Liver (tissue), 3 donors: ENCODE results near the gene DNM3.

Experiments used
- HNF4A ChIP-seq, 2 donors: conservative IDR thresholded peaks; 2 replicates each; pipeline ENCODE4 v1.6.1; 2016; ENCODE audit warnings: antibody characterized with exemption in 2 of 2, mild to moderate bottlenecking in 2 of 2
- TF ChIP-seq, protein P1 (sequence below): fragments of 150-350 bp; IDR thresholded peaks from 2 replicates; pipeline ENCODE4 v1.5.1; 2017; ENCODE audit warnings: improper control_type of control experiment, low read depth, low read length; ENCODE audit not compliant: missing input control
- donor health status: healthy.
- donor health status: healthy.

DNA sequence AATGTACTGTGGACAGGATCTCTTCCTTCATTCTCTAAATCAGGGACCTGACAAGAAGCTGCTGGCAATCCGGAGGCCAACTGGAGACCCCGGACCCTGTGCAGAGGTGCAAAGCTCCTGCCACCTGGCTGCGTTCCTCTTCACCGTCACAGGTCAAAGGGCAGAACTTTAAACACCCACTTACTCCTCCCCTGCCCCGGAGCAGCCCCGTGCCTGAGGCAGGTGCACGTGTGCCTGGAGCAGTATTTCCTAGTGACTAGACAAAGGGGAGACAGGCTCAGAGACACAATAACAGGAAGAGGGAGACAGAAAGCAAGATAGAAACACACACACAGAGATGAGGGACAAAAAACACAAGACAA is 609.2 kb downstream of the DNM3 start:
- TF ChIP-seq, protein P1, sequence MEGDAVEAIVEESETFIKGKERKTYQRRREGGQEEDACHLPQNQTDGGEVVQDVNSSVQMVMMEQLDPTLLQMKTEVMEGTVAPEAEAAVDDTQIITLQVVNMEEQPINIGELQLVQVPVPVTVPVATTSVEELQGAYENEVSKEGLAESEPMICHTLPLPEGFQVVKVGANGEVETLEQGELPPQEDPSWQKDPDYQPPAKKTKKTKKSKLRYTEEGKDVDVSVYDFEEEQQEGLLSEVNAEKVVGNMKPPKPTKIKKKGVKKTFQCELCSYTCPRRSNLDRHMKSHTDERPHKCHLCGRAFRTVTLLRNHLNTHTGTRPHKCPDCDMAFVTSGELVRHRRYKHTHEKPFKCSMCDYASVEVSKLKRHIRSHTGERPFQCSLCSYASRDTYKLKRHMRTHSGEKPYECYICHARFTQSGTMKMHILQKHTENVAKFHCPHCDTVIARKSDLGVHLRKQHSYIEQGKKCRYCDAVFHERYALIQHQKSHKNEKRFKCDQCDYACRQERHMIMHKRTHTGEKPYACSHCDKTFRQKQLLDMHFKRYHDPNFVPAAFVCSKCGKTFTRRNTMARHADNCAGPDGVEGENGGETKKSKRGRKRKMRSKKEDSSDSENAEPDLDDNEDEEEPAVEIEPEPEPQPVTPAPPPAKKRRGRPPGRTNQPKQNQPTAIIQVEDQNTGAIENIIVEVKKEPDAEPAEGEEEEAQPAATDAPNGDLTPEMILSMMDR, result no peak
- TF ChIP-seq HNF4A (conservative IDR thresholded peaks at IDR 0.05), result peak; percentile 82 to 87
